ENCODE data around the gene ZNF555. TPM values are rescaled to one million over a fixed set of nuclear protein-coding genes. Genes with fewer than 3 reads are reported as not detected.

Gene ZNF555
- total and polyA plus RNA-seq, 2 of the 13 experiments (the other 11 are each of a cell fraction or from before 2014, with no cell fraction given), result 5.0 to 8.0 TPM

DNA sequence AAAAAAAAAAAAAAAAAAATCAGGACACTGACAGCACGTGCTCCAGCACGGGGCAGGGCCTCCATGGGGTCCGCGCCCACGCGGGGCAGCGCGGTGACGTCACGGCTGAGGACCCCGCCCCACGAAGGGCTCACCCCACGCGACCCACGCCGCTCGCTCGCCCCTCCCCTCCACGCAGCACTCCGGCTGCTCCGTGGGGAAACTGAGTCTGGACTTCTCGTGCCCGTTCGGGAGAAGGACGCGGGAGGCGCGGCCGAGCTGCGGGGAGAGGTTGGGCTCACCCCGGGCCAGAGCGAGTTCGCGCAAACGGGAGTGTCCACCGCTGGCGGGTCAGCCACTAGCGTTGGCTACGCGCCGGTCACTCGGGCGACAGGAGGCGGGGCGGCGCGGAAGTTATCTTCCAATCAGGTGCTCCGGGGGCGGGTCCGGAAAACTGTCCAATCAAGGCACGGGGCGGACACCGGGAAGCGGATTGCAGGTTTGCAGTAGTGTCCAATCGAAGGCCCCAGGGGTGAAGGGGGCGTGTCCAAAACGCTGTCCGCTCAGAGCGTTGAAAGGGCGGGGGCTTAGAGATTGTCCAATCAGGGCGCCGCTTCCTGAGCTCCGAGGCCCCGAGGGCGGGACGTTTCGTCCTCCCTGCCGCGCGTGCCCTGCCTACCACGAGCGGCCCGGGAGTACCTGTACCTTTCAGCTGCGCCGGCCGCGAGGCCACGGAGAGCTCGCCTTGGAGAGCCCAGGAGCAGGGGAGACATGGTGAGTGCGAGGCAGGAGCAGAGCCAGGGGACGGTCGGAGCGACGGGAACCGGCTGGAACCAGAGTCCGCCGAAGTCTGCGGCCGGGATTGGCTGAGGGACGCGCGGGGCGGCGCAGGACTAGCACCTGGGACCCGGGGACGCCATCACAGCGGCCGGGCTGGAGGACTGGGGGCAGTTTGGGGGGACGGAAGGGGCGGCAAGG is 59.3 kb downstream of the ZNF555 start, which contains the start of gene ZNF57 (continued):
- TF ChIP-seq HDAC6 (IDR thresholded peaks at IDR 0.05; ENCODE audit: low read depth, low read length) (no peak), ARID2 (CRISPR knock-in tag; IDR thresholded peaks at IDR 0.05; ENCODE audit: borderline replicate concordance) (peak; percentile 90), FOXK2 (IDR thresholded peaks at IDR 0.05) (no peak; the same call in 1 of the 2 replicates), RELA (CRISPR knock-in tag; IDR thresholded peaks at IDR 0.05) (no peak), MEIS2 (CRISPR knock-in tag; IDR thresholded peaks at IDR 0.05) (no peak), HIVEP1 (CRISPR knock-in tag; IDR thresholded peaks at IDR 0.05) (no peak), ZNF510 (CRISPR knock-in tag; IDR thresholded peaks at IDR 0.05; ENCODE audit: low read depth) (no peak), JUND (CRISPR knock-in tag; IDR thresholded peaks at IDR 0.05) (peak; percentile 53; the same call in 1 of the 2 replicates), SATB2 (CRISPR knock-in tag; IDR thresholded peaks at IDR 0.05) (no peak), ZNF318 (CRISPR knock-in tag; IDR thresholded peaks at IDR 0.05) (no peak), ZNF205 (CRISPR knock-in tag; IDR thresholded peaks at IDR 0.05) (no peak), PLRG1 (conservative IDR thresholded peaks at IDR 0.05) (no peak), ARID3A (IDR thresholded peaks at IDR 0.05; ENCODE audit: low read depth, low read length) (no peak), U2AF1 (optimal IDR thresholded peaks at IDR 0.05; ENCODE audit: low read depth, low read length) (no peak), SYNCRIP (IDR thresholded peaks at IDR 0.05; ENCODE audit: insufficient read depth, low read depth, low read length) (no peak), THYN1 (CRISPR knock-in tag; IDR thresholded peaks at IDR 0.05; ENCODE audit: borderline replicate concordance, low read depth) (peak; percentile 71; the same call in 1 of the 2 replicates)
- TF ChIP-seq, protein P1, sequence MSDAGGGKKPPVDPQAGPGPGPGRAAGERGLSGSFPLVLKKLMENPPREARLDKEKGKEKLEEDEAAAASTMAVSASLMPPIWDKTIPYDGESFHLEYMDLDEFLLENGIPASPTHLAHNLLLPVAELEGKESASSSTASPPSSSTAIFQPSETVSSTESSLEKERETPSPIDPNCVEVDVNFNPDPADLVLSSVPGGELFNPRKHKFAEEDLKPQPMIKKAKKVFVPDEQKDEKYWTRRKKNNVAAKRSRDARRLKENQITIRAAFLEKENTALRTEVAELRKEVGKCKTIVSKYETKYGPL (CRISPR knock-in tag; IDR thresholded peaks at IDR 0.05), result no peak
- TF ChIP-seq, protein P2, sequence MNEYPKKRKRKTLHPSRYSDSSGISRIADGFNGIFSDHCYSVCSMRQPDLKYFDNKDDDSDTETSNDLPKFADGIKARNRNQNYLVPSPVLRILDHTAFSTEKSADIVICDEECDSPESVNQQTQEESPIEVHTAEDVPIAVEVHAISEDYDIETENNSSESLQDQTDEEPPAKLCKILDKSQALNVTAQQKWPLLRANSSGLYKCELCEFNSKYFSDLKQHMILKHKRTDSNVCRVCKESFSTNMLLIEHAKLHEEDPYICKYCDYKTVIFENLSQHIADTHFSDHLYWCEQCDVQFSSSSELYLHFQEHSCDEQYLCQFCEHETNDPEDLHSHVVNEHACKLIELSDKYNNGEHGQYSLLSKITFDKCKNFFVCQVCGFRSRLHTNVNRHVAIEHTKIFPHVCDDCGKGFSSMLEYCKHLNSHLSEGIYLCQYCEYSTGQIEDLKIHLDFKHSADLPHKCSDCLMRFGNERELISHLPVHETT (CRISPR knock-in tag; conservative IDR thresholded peaks at IDR 0.05), result no peak
